HepG2 (cell line): Measurements from ENCODE around the gene LHPP. TPM values are rescaled to one million over a fixed set of nuclear protein-coding genes. Genes with fewer than 3 reads are reported as not detected.

ENCODE experiments used
- ATAC-seq: fragments of 200-7000 bp; cut with Tn5 transposase; 3 replicates; pipeline ENCODE4 v1.9.1; 2020; ENCODE audit warnings: mild to moderate bottlenecking, moderate library complexity
- BruUV-seq: library from RNA; stranded (reverse); fragments of 400-500 nt; replicated peaks from 2 replicates; lab custom pipeline; 2021; lab: Mats Ljungman, UMichigan
- CTCF ChIA-PET: fragments of 300-600 bp; formaldehyde crosslinking; extraction: SDS; loops from one replicate; lab custom pipeline; 2021; ENCODE audit warnings: low total read pairs, inconsistent platforms, low intra/inter-chr PET ratio; lab: Yijun Ruan, JAX
- POLR2A ChIA-PET: fragments of 350-600 bp; sonication (Branson Sonifier 250); formaldehyde crosslinking; loops from one replicate; lab custom pipeline; 2020; ENCODE audit warnings: antibody characterized with exemption, inconsistent platforms; lab: Yijun Ruan, JAX
- DNase-seq: peaks from one replicate; pipeline ENCODE4 v3.0.0-alpha.2; 2015; ENCODE audit warnings: low spot score
- FAIRE-seq: peaks from 3 replicates; lab custom pipeline; 2011; peaks lifted over from hg19 to GRCh38; lab: Jason Lieb, UNC
- H2AFZ ChIP-seq: one replicate; pipeline ENCODE4 v1.6.1; 2011; ENCODE audit warnings: low read length, inconsistent platforms
- H3K27ac ChIP-seq: fragments of 300-600 bp; 3 replicates; pipeline ENCODE4 v1.8.0; 2011; ENCODE audit warnings: mixed run types, mild to moderate bottlenecking, mixed read lengths, low read length, inconsistent platforms; ENCODE audit not compliant: insufficient read depth; ENCODE audit errors: extremely low read length
- H3K27me3 ChIP-seq, 2 experiments: fragments of 200-600 bp in 1 of 2; 2 replicates in 1 of 2; 3 replicates in 1 of 2; pipeline versions ENCODE4 v1.6.0 to v1.8.0; 2011; ENCODE audit warnings: low read length in 2 of 2, mild to moderate bottlenecking in 2 of 2, moderate library complexity in 2 of 2, inconsistent platforms in 1 of 2; ENCODE audit not compliant: insufficient read depth in 2 of 2, control insufficient read depth in 1 of 2
- H3K36me3 ChIP-seq, 2 experiments: fragments of 200-600 bp in 1 of 2; replicated peaks in 1 of 2; 2 replicates in 1 of 2; 3 replicates in 1 of 2; pipeline versions ENCODE4 v1.5.1 to v1.8.0; 2011; ENCODE audit warnings: low read length in 2 of 2, inconsistent platforms in 1 of 2; ENCODE audit not compliant: insufficient read depth in 2 of 2, control insufficient read depth in 1 of 2
- H3K4me1 ChIP-seq: 2 replicates; pipeline ENCODE4 v1.5.1; 2012; ENCODE audit warnings: low read length, inconsistent platforms; ENCODE audit not compliant: insufficient read depth
- H3K4me2 ChIP-seq: 2 replicates; pipeline ENCODE4 v1.6.0; 2011; ENCODE audit warnings: low read depth, low read length, inconsistent platforms
- H3K4me3 ChIP-seq, 3 experiments: fragments of 200-600 bp in 1 of 3; sonication (generic), shearing (Covaris generic) in 1 of 3; replicated peaks in 1 of 3; 2 replicates each; pipeline ENCODE4 v1.5.1; 2011 to 2016; ENCODE audit warnings: low read length in 3 of 3, inconsistent platforms in 2 of 3, low read depth in 2 of 3, mild to moderate bottlenecking in 2 of 3, control low read depth in 1 of 3, mixed read lengths in 1 of 3; ENCODE audit not compliant: insufficient read depth in 1 of 3
- H3K79me2 ChIP-seq: one replicate; pipeline ENCODE4 v1.6.1; 2011; ENCODE audit warnings: low read length, inconsistent platforms; ENCODE audit not compliant: insufficient read depth
- H3K9ac ChIP-seq: 2 replicates; pipeline ENCODE4 v1.6.0; 2011; ENCODE audit warnings: mild to moderate bottlenecking, low read depth, low read length, inconsistent platforms; ENCODE audit not compliant: insufficient read depth
- H3K9me3 ChIP-seq: 2 replicates; pipeline ENCODE4 v1.5.1; 2012; ENCODE audit warnings: mild to moderate bottlenecking, low read length
- H4K20me1 ChIP-seq: 2 replicates; pipeline ENCODE4 v1.6.0; 2011; ENCODE audit warnings: inconsistent platforms, mild to moderate bottlenecking, low read length, moderate library complexity; ENCODE audit not compliant: insufficient read depth
- NCOA5 ChIP-seq: sonication (generic); formaldehyde crosslinking; IDR thresholded peaks from 2 replicates; pipeline ENCODE4 v1.4.0; 2020; ENCODE audit warnings: missing genetic modification reagents
- ONECUT2 ChIP-seq: sonication (generic); formaldehyde crosslinking; IDR thresholded peaks from 2 replicates; pipeline ENCODE4 v1.4.0; 2020; ENCODE audit warnings: missing genetic modification reagents
- RELA ChIP-seq: sonication (generic); formaldehyde crosslinking; IDR thresholded peaks from 2 replicates; pipeline ENCODE4 v1.4.0; 2020; ENCODE audit warnings: missing genetic modification reagents
- ZNF274 ChIP-seq: sonication (generic); formaldehyde crosslinking; IDR thresholded peaks from 2 replicates; pipeline ENCODE4 v1.5.1; 2020; ENCODE audit warnings: mild to moderate bottlenecking, missing genetic modification reagents
- ZNF644 ChIP-seq: IDR thresholded peaks from 2 replicates; pipeline ENCODE4 v1.6.1; 2016; ENCODE audit warnings: low read depth
- WGBS: methylation state at CpG from one replicate; pipeline ENCODE4 v1.1.6; 2017; ENCODE audit warnings: low lambda C conversion rate; 5-methylcytosine and 5-hydroxymethylcytosine counted together
- in situ Hi-C: cut with HindIII; loops from 2 replicates; pipeline ENCODE4 v1.10.0; 2017; ENCODE audit warnings: low pct_unique_long_range_greater_than_20kb; ENCODE audit not compliant: extremely low pct_ligation_motif_present
- intact Hi-C: fragments of 100-400 bp; cut with micrococcal nuclease; formaldehyde crosslinking; loops from one replicate; pipeline ENCODE4 v1.10.0; 2022; ENCODE audit not compliant: unreplicated experiment
- polyA plus RNA-seq, 8 experiments: library from polyadenylated mRNA; depleted of rRNA in 3 of 8; stranded (reverse) in 7 of 8; unstranded in 1 of 8; fragments of >200 nt; fragmentation: Illumina TruSeq in 4 of 8; extraction: Trizol in 4 of 8; gene quantifications; 2 replicates each; pipeline versions ENCODE4 v1.2.1 to v1.2.3, GENCODE V29; 2011 to 2016; ENCODE audit warnings: low read depth in 4 of 8, missing spikeins in 1 of 8, mixed read lengths in 1 of 8; ENCODE audit not compliant: insufficient read depth in 1 of 8
- total RNA-seq, 5 experiments: library from RNA; depleted of rRNA; stranded (reverse); fragments of >200 nt; fragmentation: Illumina TruSeq; extraction: Trizol; gene quantifications; 2 replicates each; pipeline ENCODE4 v1.2.3, GENCODE V29; 2016; ENCODE audit warnings: low read depth in 1 of 5
- TF ChIP-seq, protein P1 (sequence below): sonication (generic); formaldehyde crosslinking; IDR thresholded peaks from 2 replicates; pipeline ENCODE4 v1.5.0; 2020; ENCODE audit warnings: missing genetic modification reagents
- TF ChIP-seq, protein P2 (sequence below): sonication (generic); formaldehyde crosslinking; IDR thresholded peaks from 2 replicates; pipeline ENCODE4 v1.4.0; 2020; ENCODE audit warnings: mild to moderate bottlenecking, missing genetic modification reagents, borderline replicate concordance

Gene LHPP
- total and polyA plus RNA-seq, 2 of the 13 experiments (the other 11 are each of a cell fraction or from before 2014, with no cell fraction given): 5.2 to 13.1 TPM

DNA sequence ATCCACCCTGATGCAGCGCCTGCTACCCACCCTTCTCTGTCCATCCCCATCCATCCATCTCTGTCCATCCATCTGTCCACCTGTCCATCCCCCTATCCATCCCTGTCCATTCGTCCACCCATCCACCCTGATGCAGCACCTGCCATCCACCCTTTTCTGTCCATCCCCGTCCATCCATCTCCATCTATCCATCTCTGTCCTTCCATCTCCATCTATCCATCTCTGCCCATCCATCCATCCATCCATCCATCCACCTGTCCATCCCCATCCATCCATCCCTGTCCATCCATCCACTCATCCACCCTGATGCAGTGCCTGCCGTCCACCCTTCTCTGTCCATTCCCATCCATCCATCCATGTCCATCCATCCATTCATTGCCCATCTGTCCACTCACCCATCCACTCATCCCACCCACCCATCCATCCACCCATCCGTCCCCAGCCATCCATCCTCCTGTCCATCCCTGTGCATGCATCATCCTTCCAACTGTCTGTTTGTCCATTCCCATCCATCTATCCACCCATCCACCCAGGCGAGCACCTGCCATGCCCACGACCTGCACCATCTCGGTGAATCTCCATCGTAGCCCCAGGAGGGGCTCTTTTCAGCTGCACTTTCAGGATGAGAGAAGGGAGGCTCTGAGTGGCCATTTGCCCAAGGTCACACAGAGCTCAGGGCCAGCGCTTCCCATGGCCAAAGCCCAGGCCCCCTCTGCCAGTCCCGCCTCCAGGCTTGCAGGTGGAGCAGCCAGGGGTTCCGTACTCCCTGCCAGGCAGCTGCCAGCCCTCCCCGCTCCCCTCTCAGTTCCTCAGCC is 137.4 kb downstream of the LHPP start:
- CTCF ChIA-PET: no interaction called here
- no TSS peak for BruUV-seq
- Histone ChIP-seq H3K79me2 (no peaks in the 10 kb centered on the region), H3K27ac (no peak overlapping the region), H3K9me3 (no peaks in the 10 kb centered on the region), H3K9ac (no peak overlapping the region), H3K36me3 (no peaks in the 10 kb centered on the region)
- ATAC-seq: no peak
- WGBS: 53% methylated on average over 13 of the region's 13 CpGs
- in situ Hi-C loops (no loop called here), intact Hi-C loops (no loop called here)
- no peak for TF ChIP-seq ZNF274 (CRISPR knock-in tag)
- TF ChIP-seq, all 625 proteins: peak for 0
- POLR2A ChIA-PET: no interaction called here
- Histone ChIP-seq H4K20me1 (no peaks in the 10 kb centered on the region), H3K4me2 (no peak overlapping the region), H3K4me3 (no peak overlapping the region), H2AFZ (no peak overlapping the region), H3K4me1 (peaks cover 35% of the 10 kb centered on the region), H3K27me3 (no peaks in the 10 kb centered on the region)
- no peak for FAIRE-seq
- no peak for DNase-seq

GRCh38 chr10:124599588-124600050 is 138.0 kb downstream of the LHPP start:
- no peak overlapping the region for H3K9ac ChIP-seq
- H3K79me2 ChIP-seq: no peaks in the 10 kb centered on the region
- CTCF ChIA-PET: no interaction called here
- H4K20me1 ChIP-seq: no peaks in the 10 kb centered on the region
- H3K4me3 ChIP-seq: no peak overlapping the region
- no TSS peak for BruUV-seq
- DNase-seq: no peak
- intact Hi-C loops: no loop called here
- H3K4me2 ChIP-seq: no peak overlapping the region
- H3K27ac ChIP-seq: no peak overlapping the region
- H2AFZ ChIP-seq: no peak overlapping the region
- H3K27me3 ChIP-seq: no peaks in the 10 kb centered on the region
- H3K9me3 ChIP-seq: no peaks in the 10 kb centered on the region
- no peaks in the 10 kb centered on the region for H3K36me3 ChIP-seq
- in situ Hi-C loops: no loop called here
- no peak for FAIRE-seq
- TF ChIP-seq, protein P1, sequence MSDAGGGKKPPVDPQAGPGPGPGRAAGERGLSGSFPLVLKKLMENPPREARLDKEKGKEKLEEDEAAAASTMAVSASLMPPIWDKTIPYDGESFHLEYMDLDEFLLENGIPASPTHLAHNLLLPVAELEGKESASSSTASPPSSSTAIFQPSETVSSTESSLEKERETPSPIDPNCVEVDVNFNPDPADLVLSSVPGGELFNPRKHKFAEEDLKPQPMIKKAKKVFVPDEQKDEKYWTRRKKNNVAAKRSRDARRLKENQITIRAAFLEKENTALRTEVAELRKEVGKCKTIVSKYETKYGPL (CRISPR knock-in tag): no peak
- TF ChIP-seq ONECUT2 (CRISPR knock-in tag): no peak
- no peak for TF ChIP-seq NCOA5 (CRISPR knock-in tag)
- TF ChIP-seq RELA (CRISPR knock-in tag): no peak
- TF ChIP-seq ZNF644 (CRISPR knock-in tag): no peak
- TF ChIP-seq, protein P2, sequence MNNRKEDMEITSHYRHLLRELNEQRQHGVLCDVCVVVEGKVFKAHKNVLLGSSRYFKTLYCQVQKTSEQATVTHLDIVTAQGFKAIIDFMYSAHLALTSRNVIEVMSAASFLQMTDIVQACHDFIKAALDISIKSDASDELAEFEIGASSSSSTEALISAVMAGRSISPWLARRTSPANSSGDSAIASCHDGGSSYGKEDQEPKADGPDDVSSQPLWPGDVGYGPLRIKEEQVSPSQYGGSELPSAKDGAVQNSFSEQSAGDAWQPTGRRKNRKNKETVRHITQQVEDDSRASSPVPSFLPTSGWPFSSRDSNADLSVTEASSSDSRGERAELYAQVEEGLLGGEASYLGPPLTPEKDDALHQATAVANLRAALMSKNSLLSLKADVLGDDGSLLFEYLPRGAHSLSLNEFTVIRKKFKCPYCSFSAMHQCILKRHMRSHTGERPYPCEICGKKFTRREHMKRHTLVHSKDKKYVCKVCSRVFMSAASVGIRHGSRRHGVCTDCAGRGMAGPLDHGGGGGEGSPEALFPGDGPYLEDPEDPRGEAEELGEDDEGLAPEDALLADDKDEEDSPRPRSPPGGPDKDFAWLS (CRISPR knock-in tag): no peak
- TF ChIP-seq, all 625 proteins: peak for 0
- WGBS: 69% methylated on average over 5 of the region's 7 CpGs
- peaks cover 42% of the 10 kb centered on the region for H3K4me1 ChIP-seq
- ATAC-seq: no peak
- POLR2A ChIA-PET: no interaction called here
